ENCODE measurements around the gene POLE. TPM values are rescaled to one million over a fixed set of nuclear protein-coding genes. Genes with fewer than 3 reads are reported as not detected.

Gene POLE
- total and polyA plus RNA-seq, 9 of the 15 experiments (the other 6 are each of a cell fraction or from before 2014, with no cell fraction given), result 2.4 to 154 (median 49.6) TPM

DNA sequence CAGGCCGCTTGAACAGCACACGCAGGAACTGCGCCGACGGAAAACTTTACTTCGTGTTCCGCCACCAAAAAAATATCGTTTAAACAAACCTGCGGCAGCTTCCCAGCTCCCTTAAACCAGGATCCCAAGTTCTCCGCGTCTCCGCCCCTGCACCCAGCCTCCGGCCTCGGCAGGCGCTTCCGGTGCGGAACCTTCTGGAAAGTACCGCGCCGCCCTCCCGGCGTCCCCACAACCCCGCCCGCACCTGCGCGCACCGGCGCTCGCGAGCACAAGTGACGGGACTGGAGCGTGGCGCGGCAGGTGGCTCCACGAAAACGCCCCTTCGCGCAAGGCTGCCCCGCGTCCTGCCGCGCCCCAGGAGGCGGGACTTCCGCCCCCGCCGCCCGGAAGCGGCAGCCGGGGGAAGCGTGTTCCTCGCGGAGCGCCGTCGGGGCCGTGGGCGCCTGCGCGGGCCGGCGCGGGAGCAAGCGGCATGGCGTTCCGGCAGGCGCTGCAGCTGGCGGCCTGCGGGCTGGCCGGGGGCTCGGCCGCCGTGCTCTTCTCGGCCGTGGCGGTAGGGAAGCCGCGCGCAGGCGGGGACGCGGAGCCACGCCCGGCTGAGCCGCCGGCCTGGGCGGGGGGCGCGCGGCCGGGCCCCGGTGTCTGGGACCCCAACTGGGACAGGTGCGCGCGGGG, 23.4 kb upstream of the POLE start, which contains the start of gene PGAM5 (continued):
- TF ChIP-seq, protein P1, sequence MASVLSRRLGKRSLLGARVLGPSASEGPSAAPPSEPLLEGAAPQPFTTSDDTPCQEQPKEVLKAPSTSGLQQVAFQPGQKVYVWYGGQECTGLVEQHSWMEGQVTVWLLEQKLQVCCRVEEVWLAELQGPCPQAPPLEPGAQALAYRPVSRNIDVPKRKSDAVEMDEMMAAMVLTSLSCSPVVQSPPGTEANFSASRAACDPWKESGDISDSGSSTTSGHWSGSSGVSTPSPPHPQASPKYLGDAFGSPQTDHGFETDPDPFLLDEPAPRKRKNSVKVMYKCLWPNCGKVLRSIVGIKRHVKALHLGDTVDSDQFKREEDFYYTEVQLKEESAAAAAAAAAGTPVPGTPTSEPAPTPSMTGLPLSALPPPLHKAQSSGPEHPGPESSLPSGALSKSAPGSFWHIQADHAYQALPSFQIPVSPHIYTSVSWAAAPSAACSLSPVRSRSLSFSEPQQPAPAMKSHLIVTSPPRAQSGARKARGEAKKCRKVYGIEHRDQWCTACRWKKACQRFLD (CRISPR knock-in tag; IDR thresholded peaks at IDR 0.05), result peak; percentile 77; the same call in 1 of the 2 replicates
- TF ChIP-seq, protein P2, sequence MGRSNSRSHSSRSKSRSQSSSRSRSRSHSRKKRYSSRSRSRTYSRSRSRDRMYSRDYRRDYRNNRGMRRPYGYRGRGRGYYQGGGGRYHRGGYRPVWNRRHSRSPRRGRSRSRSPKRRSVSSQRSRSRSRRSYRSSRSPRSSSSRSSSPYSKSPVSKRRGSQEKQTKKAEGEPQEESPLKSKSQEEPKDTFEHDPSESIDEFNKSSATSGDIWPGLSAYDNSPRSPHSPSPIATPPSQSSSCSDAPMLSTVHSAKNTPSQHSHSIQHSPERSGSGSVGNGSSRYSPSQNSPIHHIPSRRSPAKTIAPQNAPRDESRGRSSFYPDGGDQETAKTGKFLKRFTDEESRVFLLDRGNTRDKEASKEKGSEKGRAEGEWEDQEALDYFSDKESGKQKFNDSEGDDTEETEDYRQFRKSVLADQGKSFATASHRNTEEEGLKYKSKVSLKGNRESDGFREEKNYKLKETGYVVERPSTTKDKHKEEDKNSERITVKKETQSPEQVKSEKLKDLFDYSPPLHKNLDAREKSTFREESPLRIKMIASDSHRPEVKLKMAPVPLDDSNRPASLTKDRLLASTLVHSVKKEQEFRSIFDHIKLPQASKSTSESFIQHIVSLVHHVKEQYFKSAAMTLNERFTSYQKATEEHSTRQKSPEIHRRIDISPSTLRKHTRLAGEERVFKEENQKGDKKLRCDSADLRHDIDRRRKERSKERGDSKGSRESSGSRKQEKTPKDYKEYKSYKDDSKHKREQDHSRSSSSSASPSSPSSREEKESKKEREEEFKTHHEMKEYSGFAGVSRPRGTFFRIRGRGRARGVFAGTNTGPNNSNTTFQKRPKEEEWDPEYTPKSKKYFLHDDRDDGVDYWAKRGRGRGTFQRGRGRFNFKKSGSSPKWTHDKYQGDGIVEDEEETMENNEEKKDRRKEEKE (IDR thresholded peaks at IDR 0.05; ENCODE audit: borderline replicate concordance in 1 of 2, control insufficient read depth in 1 of 2, low read depth in 2 of 2, low read length in 1 of 2), result peak in 1 of 2 experiments; percentile 64; a peak in 1 of 4 replicates
- TF ChIP-seq, protein P3, sequence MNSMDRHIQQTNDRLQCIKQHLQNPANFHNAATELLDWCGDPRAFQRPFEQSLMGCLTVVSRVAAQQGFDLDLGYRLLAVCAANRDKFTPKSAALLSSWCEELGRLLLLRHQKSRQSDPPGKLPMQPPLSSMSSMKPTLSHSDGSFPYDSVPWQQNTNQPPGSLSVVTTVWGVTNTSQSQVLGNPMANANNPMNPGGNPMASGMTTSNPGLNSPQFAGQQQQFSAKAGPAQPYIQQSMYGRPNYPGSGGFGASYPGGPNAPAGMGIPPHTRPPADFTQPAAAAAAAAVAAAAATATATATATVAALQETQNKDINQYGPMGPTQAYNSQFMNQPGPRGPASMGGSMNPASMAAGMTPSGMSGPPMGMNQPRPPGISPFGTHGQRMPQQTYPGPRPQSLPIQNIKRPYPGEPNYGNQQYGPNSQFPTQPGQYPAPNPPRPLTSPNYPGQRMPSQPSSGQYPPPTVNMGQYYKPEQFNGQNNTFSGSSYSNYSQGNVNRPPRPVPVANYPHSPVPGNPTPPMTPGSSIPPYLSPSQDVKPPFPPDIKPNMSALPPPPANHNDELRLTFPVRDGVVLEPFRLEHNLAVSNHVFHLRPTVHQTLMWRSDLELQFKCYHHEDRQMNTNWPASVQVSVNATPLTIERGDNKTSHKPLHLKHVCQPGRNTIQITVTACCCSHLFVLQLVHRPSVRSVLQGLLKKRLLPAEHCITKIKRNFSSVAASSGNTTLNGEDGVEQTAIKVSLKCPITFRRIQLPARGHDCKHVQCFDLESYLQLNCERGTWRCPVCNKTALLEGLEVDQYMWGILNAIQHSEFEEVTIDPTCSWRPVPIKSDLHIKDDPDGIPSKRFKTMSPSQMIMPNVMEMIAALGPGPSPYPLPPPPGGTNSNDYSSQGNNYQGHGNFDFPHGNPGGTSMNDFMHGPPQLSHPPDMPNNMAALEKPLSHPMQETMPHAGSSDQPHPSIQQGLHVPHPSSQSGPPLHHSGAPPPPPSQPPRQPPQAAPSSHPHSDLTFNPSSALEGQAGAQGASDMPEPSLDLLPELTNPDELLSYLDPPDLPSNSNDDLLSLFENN (IDR thresholded peaks at IDR 0.05; ENCODE audit: low read depth in 2 of 2, low read length in 2 of 2), result peak in 1 of 2 experiments; percentile 59; a peak in 1 of 4 replicates
- TF ChIP-seq, protein P4, sequence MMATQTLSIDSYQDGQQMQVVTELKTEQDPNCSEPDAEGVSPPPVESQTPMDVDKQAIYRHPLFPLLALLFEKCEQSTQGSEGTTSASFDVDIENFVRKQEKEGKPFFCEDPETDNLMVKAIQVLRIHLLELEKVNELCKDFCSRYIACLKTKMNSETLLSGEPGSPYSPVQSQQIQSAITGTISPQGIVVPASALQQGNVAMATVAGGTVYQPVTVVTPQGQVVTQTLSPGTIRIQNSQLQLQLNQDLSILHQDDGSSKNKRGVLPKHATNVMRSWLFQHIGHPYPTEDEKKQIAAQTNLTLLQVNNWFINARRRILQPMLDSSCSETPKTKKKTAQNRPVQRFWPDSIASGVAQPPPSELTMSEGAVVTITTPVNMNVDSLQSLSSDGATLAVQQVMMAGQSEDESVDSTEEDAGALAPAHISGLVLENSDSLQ (IDR thresholded peaks at IDR 0.05), result no peak
- no peak for TF ChIP-seq NFXL1 (CRISPR knock-in tag; IDR thresholded peaks at IDR 0.05)
- no peak for TF ChIP-seq ZNF274 (IDR thresholded peaks at IDR 0.05; ENCODE audit: borderline replicate concordance, low read depth, low read length)
- TF ChIP-seq BRD9 (IDR thresholded peaks at IDR 0.05; ENCODE audit: low read depth, partially characterized antibody), result no peak
- TF ChIP-seq ZBTB1 (CRISPR knock-in tag; IDR thresholded peaks at IDR 0.05; ENCODE audit: borderline replicate concordance, low read depth), result no peak
- no peak for TF ChIP-seq ZNF79 (CRISPR knock-in tag; IDR thresholded peaks at IDR 0.05; ENCODE audit: low read depth)
- no peak for TF ChIP-seq ZNF174 (CRISPR knock-in tag; IDR thresholded peaks at IDR 0.05)
- no peak for TF ChIP-seq NCOR1 (IDR thresholded peaks at IDR 0.05)
- TF ChIP-seq ZNF124 (CRISPR knock-in tag; IDR thresholded peaks at IDR 0.05), result 0 out of 2 replicates have a peak, but pooled peaks have one; percentile 47
- TF ChIP-seq ZBTB17 (CRISPR knock-in tag; IDR thresholded peaks at IDR 0.05), result 0 out of 2 replicates have a peak, but pooled peaks have one; percentile 71
- TF ChIP-seq PHTF2 (CRISPR knock-in tag; IDR thresholded peaks at IDR 0.05), result no peak
- TF ChIP-seq ZNF133 (CRISPR knock-in tag; IDR thresholded peaks at IDR 0.05), result no peak
- no peak for TF ChIP-seq HMG20A (CRISPR knock-in tag; conservative IDR thresholded peaks at IDR 0.05)
- TF ChIP-seq COPS2 (conservative IDR thresholded peaks at IDR 0.05), result no peak
- TF ChIP-seq HDGF (IDR thresholded peaks at IDR 0.05), result no peak
- peak; percentile 24; the same call in 1 of the 2 replicates for TF ChIP-seq KLF6 (CRISPR knock-in tag; IDR thresholded peaks at IDR 0.05; ENCODE audit: borderline replicate concordance)
